NCI-H2081 treated with DMSO at 0.1 percent for 48 hours (cell line): ENCODE measurements around the gene MYL11.
"Not testable (repeated sequence)": the region's sequence is repeated elsewhere in the genome, so short reads cannot be mapped to it uniquely, and the experiment has no call there.

Experiments used
- DNase-seq: peaks from one replicate; lab custom pipeline; 2025; lab: John Stamatoyannopoulos, UW

The MYL11 gene

GRCh38 chr16:30374538-30374937, at the start of gene MYL11:
Gene MYL11 (plus strand): TSS chr16:30374802. CDS start chr16:30374858, 56 bp downstream.
- no peak for DNase-seq

- DNase-seq = not testable (repeated sequence)
These were observed 40.1 kb upstream of the MYL11 start for GRCh38 chr16:30334473-30334989.

- not testable (repeated sequence) for DNase-seq
These were observed 39.5 kb upstream of the MYL11 start for GRCh38 chr16:30335028-30335597.

GRCh38 chr16:30335598-30336474, 38.8 kb upstream of the MYL11 start:
- DNase-seq = no peak

GRCh38 chr16:30337964-30338357, 36.6 kb upstream of the MYL11 start:
- not testable (repeated sequence) for DNase-seq

- not testable (repeated sequence) for DNase-seq
These were observed 35.9 kb upstream of the MYL11 start for GRCh38 chr16:30338715-30339114.

GRCh38 chr16:30340621-30341020, 34.0 kb upstream of the MYL11 start:
- DNase-seq = no peak

- DNase-seq = not testable (repeated sequence)
These were observed 32.6 kb upstream of the MYL11 start for GRCh38 chr16:30341971-30342370.

- no peak for DNase-seq
These were observed 31.7 kb upstream of the MYL11 start for GRCh38 chr16:30342751-30343490.

- not testable (repeated sequence) for DNase-seq
These were observed 31.1 kb upstream of the MYL11 start for GRCh38 chr16:30343491-30343820.

- no peak for DNase-seq
These were observed 28.3 kb upstream of the MYL11 start for GRCh38 chr16:30346286-30346685.

- DNase-seq = no peak
These were observed 26.5 kb upstream of the MYL11 start for GRCh38 chr16:30348113-30348512.

- DNase-seq = no peak
These were observed 25.7 kb upstream of the MYL11 start for GRCh38 chr16:30348929-30349328.

GRCh38 chr16:30349675-30350074, 24.9 kb upstream of the MYL11 start:
- no peak for DNase-seq

GRCh38 chr16:30350134-30350871, 24.3 kb upstream of the MYL11 start:
- no peak for DNase-seq

- DNase-seq = no peak
These were observed 23.6 kb upstream of the MYL11 start for GRCh38 chr16:30351001-30351441.

- no peak for DNase-seq
These were observed 22.8 kb upstream of the MYL11 start for GRCh38 chr16:30351586-30352419.

GRCh38 chr16:30352488-30353401, 21.9 kb upstream of the MYL11 start:
- no peak for DNase-seq

- DNase-seq = no peak
These were observed 21.0 kb upstream of the MYL11 start for GRCh38 chr16:30353438-30354129.
